Hematopoietic multipotent progenitor cell (in vitro differentiated cells): Measurements from ENCODE around the gene CDH1. TPM values are rescaled to one million over a fixed set of nuclear protein-coding genes. Genes with fewer than 3 reads are reported as not detected.
A peak's percentile ranks its signal among the peaks of the same experiment; 100 is the strongest.
"Not testable (repeated sequence)": the region's sequence is repeated elsewhere in the genome, so short reads cannot be mapped to it uniquely, and the experiment has no call there.

Experiments used
- DNase-seq, 3 donors: peaks; one replicate each; pipeline ENCODE4 v3.0.0-alpha.2; 2011 to 2015; ENCODE audit warnings: low read depth in 2 of 3, low spot score in 2 of 3
- total RNA-seq: library from RNA; depleted of rRNA; stranded (reverse); fragments of >200 nt; gene quantifications from one replicate; pipeline ENCODE4 v1.2.3, GENCODE V29; 2012

The CDH1 gene
- total RNA-seq, 1 donor: 1.1 TPM

- no peak for DNase-seq
Measured at GRCh38 chr16:68786685-68787418, 49.8 kb downstream of the CDH1 start.

GRCh38 chr16:68787419-68787807, 50.3 kb downstream of the CDH1 start:
- not testable (repeated sequence) for DNase-seq

GRCh38 chr16:68790130-68790761, 53.2 kb downstream of the CDH1 start:
- DNase-seq: no peak

- no peak for DNase-seq
Measured at GRCh38 chr16:68790944-68791343, 53.9 kb downstream of the CDH1 start.

- DNase-seq: peak in 1 of 3 donors; percentile 46
Measured at GRCh38 chr16:68792465-68793324, 55.6 kb downstream of the CDH1 start.

- DNase-seq: no peak
Measured at GRCh38 chr16:68793401-68793857, 56.3 kb downstream of the CDH1 start.

- no peak for DNase-seq
Measured at GRCh38 chr16:68798398-68798797, 61.3 kb downstream of the CDH1 start.

- peak in 2 of 3 donors; percentile 66 to 89 for DNase-seq
Measured at GRCh38 chr16:68800257-68800875, 63.3 kb downstream of the CDH1 start.

GRCh38 chr16:68802190-68802589, 65.1 kb downstream of the CDH1 start:
- DNase-seq: no peak

GRCh38 chr16:68806422-68806821, 69.3 kb downstream of the CDH1 start:
- no peak for DNase-seq

- no peak for DNase-seq
Measured at GRCh38 chr16:68806981-68807380, 69.9 kb downstream of the CDH1 start.

- no peak for DNase-seq
Measured at GRCh38 chr16:68814516-68814915, 77.4 kb downstream of the CDH1 start.

- no peak for DNase-seq
Measured at GRCh38 chr16:68823401-68824135, 86.5 kb downstream of the CDH1 start.

GRCh38 chr16:68825427-68825826, 88.3 kb downstream of the CDH1 start:
- no peak for DNase-seq

GRCh38 chr16:68826652-68827051, 89.6 kb downstream of the CDH1 start:
- DNase-seq: peak in 1 of 3 donors; percentile 18

- no peak for DNase-seq
Measured at GRCh38 chr16:68833251-68833650, 96.2 kb downstream of the CDH1 start.

GRCh38 chr16:68834550-68834949, 97.5 kb downstream of the CDH1 start:
- DNase-seq: no peak

GRCh38 chr16:68835970-68836369, 98.9 kb downstream of the CDH1 start:
- DNase-seq: no peak

GRCh38 chr16:68839831-68840230, 102.7 kb downstream of the CDH1 start:
- no peak for DNase-seq

GRCh38 chr16:68842964-68843481, 105.9 kb downstream of the CDH1 start:
- DNase-seq: not testable (repeated sequence)
